PFSK-1 (cell line): Measurements from ENCODE around the gene ACTR1A.

ENCODE experiments used
- FOXP2 ChIP-seq: optimal IDR thresholded peaks from 2 replicates; pipeline ENCODE3; 2011; ENCODE audit warnings: borderline replicate concordance, control low read depth, inconsistent platforms; ENCODE audit not compliant: insufficient read depth; ENCODE audit errors: extremely low read length, extremely low read depth
- POLR2AphosphoS5 ChIP-seq: IDR thresholded peaks from 2 replicates; pipeline ENCODE4 v1.6.1; 2012; ENCODE audit warnings: low read depth, mild to moderate bottlenecking, control low read depth, low read length, moderate library complexity
- REST ChIP-seq, 2 experiments: IDR thresholded peaks; 2 replicates each; pipeline versions ENCODE4 v1.6.1 to v1.8.0; 2011 to 2012; ENCODE audit warnings: low read depth in 2 of 2, low read length in 2 of 2, control low read depth in 1 of 2, inconsistent platforms in 1 of 2, mild to moderate bottlenecking in 1 of 2, moderate library complexity in 1 of 2; ENCODE audit not compliant: insufficient read depth in 1 of 2
- SIN3A ChIP-seq: IDR thresholded peaks from 2 replicates; pipeline ENCODE4 v1.6.1; 2012; ENCODE audit warnings: mild to moderate bottlenecking, low read length, moderate library complexity, borderline replicate concordance; ENCODE audit not compliant: insufficient read depth
- TAF1 ChIP-seq: IDR thresholded peaks from 2 replicates; pipeline ENCODE4 v1.6.1; 2012; ENCODE audit warnings: low read length, control low read depth, borderline replicate concordance; ENCODE audit not compliant: insufficient read depth

Gene ACTR1A

GRCh38 chr10:102455893-102456471 is 46.5 kb downstream of the ACTR1A start:
- TF ChIP-seq POLR2AphosphoS5: no peak

- TF ChIP-seq REST (IDR thresholded peaks at IDR 0.05; ENCODE audit: insufficient read depth in 1 of 2, low read depth in 2 of 2, low read length in 2 of 2): no peak
- TF ChIP-seq FOXP2: no peak
- no peak for TF ChIP-seq TAF1
- TF ChIP-seq POLR2AphosphoS5: no peak
- no peak for TF ChIP-seq SIN3A
Measured at GRCh38 chr10:102453502-102453901, 49.0 kb downstream of the ACTR1A start.

GRCh38 chr10:102452672-102453340 is 49.7 kb downstream of the ACTR1A start:
- no peak for TF ChIP-seq POLR2AphosphoS5
- no peak for TF ChIP-seq TAF1
- TF ChIP-seq SIN3A: no peak
- no peak for TF ChIP-seq REST (IDR thresholded peaks at IDR 0.05; ENCODE audit: insufficient read depth in 1 of 2, low read depth in 2 of 2, low read length in 2 of 2)
- TF ChIP-seq FOXP2: no peak

GRCh38 chr10:102451105-102451969 is 51.2 kb downstream of the ACTR1A start, which contains the start of gene C10orf95:
Gene C10orf95 (minus strand): TSS chr10:102451543. CDS start chr10:102451093, 450 bp downstream.
- no peak for TF ChIP-seq FOXP2
- no peak for TF ChIP-seq REST (IDR thresholded peaks at IDR 0.05; ENCODE audit: insufficient read depth in 1 of 2, low read depth in 2 of 2, low read length in 2 of 2)
- no peak for TF ChIP-seq TAF1

GRCh38 chr10:102450374-102451104 is 52.0 kb downstream of the ACTR1A start:
- TF ChIP-seq TAF1 (peak; percentile 66; the same call in 1 of the 2 replicates), FOXP2 (peak; percentile 84), SIN3A (no peak), REST (IDR thresholded peaks at IDR 0.05; ENCODE audit: insufficient read depth in 1 of 2, low read depth in 2 of 2, low read length in 2 of 2) (no peak), POLR2AphosphoS5 (no peak)
